ENCODE data around the gene MVB12B.

The MVB12B gene

DNA sequence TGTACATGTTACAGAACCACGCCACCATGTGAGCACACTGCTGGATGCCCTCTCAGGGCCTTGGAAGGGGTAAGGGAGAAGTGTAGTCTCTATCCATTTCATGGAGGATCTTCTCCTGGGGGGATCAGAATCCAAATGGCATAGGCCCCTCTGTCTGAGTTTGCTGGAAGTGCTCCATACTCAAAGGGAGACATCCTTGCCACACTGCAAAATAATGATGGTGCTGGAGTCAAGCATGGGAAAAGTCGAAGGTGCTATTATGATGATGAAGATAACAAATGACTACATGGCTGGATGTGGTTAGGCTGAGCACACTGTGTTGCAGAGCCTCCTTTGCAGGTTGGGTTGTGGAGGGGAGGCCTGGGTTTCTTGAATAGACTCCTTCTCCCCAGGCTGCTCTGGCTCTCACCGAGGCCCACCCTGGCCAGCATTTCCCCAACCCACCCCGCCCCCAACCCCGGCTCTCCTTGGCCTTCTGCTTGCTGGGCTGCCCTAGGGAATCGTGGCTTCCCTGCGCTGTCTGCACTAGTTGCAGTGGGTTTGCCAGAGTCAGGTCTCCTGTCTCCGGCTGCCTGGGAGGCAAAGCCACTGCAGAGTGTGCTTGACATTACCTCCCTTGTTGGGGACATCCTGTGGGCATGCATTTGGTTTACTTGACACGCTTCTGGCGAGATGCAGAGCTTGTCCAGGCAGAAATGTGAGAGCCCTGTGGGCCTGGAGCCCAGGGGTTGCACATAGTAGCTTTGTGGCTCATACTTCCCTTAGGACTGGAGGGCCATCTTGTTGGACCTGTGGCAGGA, 3.0 kb downstream of the MVB12B start:
- TF ChIP-seq, protein P1, sequence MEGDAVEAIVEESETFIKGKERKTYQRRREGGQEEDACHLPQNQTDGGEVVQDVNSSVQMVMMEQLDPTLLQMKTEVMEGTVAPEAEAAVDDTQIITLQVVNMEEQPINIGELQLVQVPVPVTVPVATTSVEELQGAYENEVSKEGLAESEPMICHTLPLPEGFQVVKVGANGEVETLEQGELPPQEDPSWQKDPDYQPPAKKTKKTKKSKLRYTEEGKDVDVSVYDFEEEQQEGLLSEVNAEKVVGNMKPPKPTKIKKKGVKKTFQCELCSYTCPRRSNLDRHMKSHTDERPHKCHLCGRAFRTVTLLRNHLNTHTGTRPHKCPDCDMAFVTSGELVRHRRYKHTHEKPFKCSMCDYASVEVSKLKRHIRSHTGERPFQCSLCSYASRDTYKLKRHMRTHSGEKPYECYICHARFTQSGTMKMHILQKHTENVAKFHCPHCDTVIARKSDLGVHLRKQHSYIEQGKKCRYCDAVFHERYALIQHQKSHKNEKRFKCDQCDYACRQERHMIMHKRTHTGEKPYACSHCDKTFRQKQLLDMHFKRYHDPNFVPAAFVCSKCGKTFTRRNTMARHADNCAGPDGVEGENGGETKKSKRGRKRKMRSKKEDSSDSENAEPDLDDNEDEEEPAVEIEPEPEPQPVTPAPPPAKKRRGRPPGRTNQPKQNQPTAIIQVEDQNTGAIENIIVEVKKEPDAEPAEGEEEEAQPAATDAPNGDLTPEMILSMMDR (conservative IDR thresholded peaks at IDR 0.05; ENCODE audit: low read depth): no peak
- ChIA-PET POLR2A (ENCODE audit: low non-redundant PET) (no interaction called here), CTCF (no interaction called here)
- no peak overlapping the region for H3K27ac ChIP-seq
- no peak for DNase-seq (ENCODE audit: low spot score)

GRCh38 chr9:126330536-126330935, 3.9 kb downstream of the MVB12B start:
- TF ChIP-seq, protein P1 (conservative IDR thresholded peaks at IDR 0.05; ENCODE audit: low read depth): no peak
- CTCF ChIA-PET: no interaction called here
- H3K27ac ChIP-seq: no peak overlapping the region
- POLR2A ChIA-PET (ENCODE audit: low non-redundant PET): no interaction called here
- DNase-seq (ENCODE audit: low spot score): no peak

- DNase-seq (ENCODE audit: low spot score): no peak
- CTCF ChIA-PET: interaction anchor here (0.6 to 0.7 kb wide), 4 partner anchors 9 to 1523 kb away, joined by 3 read pairs; no protein-coding TSS in a partner anchor
- H3K27ac ChIP-seq: no peak overlapping the region
- POLR2A ChIA-PET (ENCODE audit: low non-redundant PET): no interaction called here
- TF ChIP-seq, protein P1 (conservative IDR thresholded peaks at IDR 0.05; ENCODE audit: low read depth): no peak
Observed at GRCh38 chr9:126331964-126332748, 5.5 kb downstream of the MVB12B start.

DNA sequence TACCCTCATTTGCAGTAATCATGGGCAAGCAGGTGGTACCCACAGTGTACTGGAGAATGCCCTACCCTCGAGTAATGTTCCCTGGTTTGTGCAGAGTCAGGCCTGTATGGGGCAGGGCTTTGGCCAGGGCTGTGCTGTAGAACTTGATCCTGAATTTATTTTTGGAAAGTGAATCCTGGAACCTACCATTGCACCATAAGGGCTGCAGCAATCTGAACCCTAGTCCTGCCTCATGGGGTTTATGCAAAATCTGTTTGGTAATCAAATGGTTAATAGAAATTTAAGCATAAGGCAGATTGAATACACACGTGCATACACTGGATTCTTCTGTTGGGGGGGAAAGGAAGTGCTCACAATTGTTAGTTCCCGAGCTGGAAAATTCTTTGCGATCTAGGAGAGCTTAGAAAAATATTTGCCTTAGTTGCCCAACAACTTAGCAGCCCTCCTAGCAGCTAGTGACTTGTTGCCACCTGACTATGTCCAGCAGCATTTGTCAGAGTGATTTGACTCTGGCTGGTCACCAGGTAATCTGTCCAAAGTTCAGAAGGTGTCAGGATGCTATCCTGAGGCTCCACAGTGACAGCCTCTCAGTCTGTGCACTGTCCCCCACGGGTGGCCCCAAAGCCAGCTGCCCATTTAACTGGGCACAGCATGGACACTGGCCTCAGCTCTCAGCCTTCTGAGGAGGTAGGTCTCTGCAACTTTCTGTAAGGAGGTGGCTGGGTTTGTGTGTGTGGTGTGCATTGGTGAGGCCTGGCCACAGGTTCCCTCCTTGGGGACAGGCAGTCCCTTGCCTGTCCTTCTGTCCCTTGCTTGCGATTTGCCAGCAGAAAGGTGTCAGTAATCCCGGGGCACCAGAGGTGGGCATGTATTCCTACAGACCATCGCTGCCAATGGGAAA, 8.3 kb downstream of the MVB12B start:
- no peak for DNase-seq (ENCODE audit: low spot score)
- TF ChIP-seq, protein P1 (conservative IDR thresholded peaks at IDR 0.05; ENCODE audit: low read depth): no peak
- ChIA-PET CTCF (no interaction called here), POLR2A (ENCODE audit: low non-redundant PET) (no interaction called here)
- H3K27ac ChIP-seq: no peak overlapping the region

- ChIA-PET CTCF (interaction anchor here (0.6 to 1.5 kb wide), 2 partner anchors 155 to 380 kb away, joined by 3 to 4 read pairs; no protein-coding TSS in a partner anchor), POLR2A (ENCODE audit: low non-redundant PET) (no interaction called here)
- no peak overlapping the region for H3K27ac ChIP-seq
- DNase-seq (ENCODE audit: low spot score): no peak
- TF ChIP-seq, protein P1 (conservative IDR thresholded peaks at IDR 0.05; ENCODE audit: low read depth): no peak
Observed at GRCh38 chr9:126335837-126336735, 9.5 kb downstream of the MVB12B start.

Measured in RWPE1 (cell line).